SK-N-SH (cell line): ENCODE measurements around the gene RFX3. TPM values are rescaled to one million over a fixed set of nuclear protein-coding genes. Genes with fewer than 3 reads are reported as not detected.
A peak's percentile ranks its signal among the peaks of the same experiment; 100 is the strongest.

Experiments
- CTCF ChIA-PET: fragments of 300-600, 350-600 bp; formaldehyde crosslinking; extraction: SDS; loops from one replicate; lab custom pipeline; 2021; lab: Yijun Ruan, JAX
- POLR2A ChIA-PET: fragments of 350-600 bp; sonication (Branson Sonifier 250); formaldehyde crosslinking; extraction: SDS; loops from one replicate; lab custom pipeline; 2020; ENCODE audit warnings: antibody characterized with exemption, inconsistent platforms; lab: Yijun Ruan, JAX
- DNase-seq: peaks from one replicate; pipeline ENCODE4 v3.0.0; 2012
- H2AFZ ChIP-seq: fragments of 200-600 bp; sonication (generic); 2 replicates; pipeline ENCODE4 v1.8.1; 2016; ENCODE audit warnings: antibody characterized with exemption, mild to moderate bottlenecking, low read depth
- H3F3A ChIP-seq: fragments of 200-600 bp; sonication (generic); replicated peaks from 2 replicates; pipeline ENCODE3; 2016; ENCODE audit warnings: antibody characterized with exemption, mild to moderate bottlenecking; ENCODE audit not compliant: insufficient read depth
- H3K27ac ChIP-seq, 2 experiments: fragments of 200-500 bp in 1 of 2; fragments of 200-600 bp in 1 of 2; sonication (Bioruptor generic) in 1 of 2; sonication (generic), shearing (Covaris generic) in 1 of 2; 2 replicates each; pipeline versions ENCODE4 v1.5.1 to v1.6.1; 2014 to 2016; ENCODE audit warnings: low read depth in 2 of 2, inconsistent platforms in 1 of 2, low read length in 1 of 2, mild to moderate bottlenecking in 1 of 2, mixed read lengths in 1 of 2
- H3K27me3 ChIP-seq: fragments of 200-600 bp; sonication (generic), shearing (Covaris generic); 2 replicates; pipeline ENCODE4 v1.6.1; 2016; ENCODE audit warnings: mixed run types; ENCODE audit not compliant: insufficient read depth
- H3K36me3 ChIP-seq, 2 experiments: fragments of 200-500 bp in 1 of 2; fragments of 200-600 bp in 1 of 2; sonication (Bioruptor generic) in 1 of 2; sonication (generic) in 1 of 2; replicated peaks in 1 of 2; 2 replicates each; pipeline versions ENCODE3 to v1.5.1; 2014 to 2016; ENCODE audit warnings: low read length in 1 of 2, mild to moderate bottlenecking in 1 of 2; ENCODE audit not compliant: insufficient read depth in 2 of 2, control insufficient read depth in 1 of 2
- H3K4me1 ChIP-seq, 2 experiments: fragments of 200-500 bp in 1 of 2; fragments of 200-600 bp in 1 of 2; sonication (Bioruptor generic) in 1 of 2; sonication (generic), shearing (Covaris generic) in 1 of 2; 2 replicates each; pipeline versions ENCODE4 v1.5.1 to v1.6.1; 2014 to 2016; ENCODE audit warnings: low read depth in 1 of 2, low read length in 1 of 2, mixed run types in 1 of 2; ENCODE audit not compliant: insufficient read depth in 2 of 2, control insufficient read depth in 1 of 2
- H3K4me2 ChIP-seq: fragments of 200-600 bp; sonication (generic), shearing (Covaris generic); 2 replicates; pipeline ENCODE4 v1.6.1; 2017; ENCODE audit warnings: mixed run types
- H3K4me3 ChIP-seq, 2 experiments: fragments of 200-500 bp in 1 of 2; fragments of 200-600 bp in 1 of 2; sonication (Bioruptor generic) in 1 of 2; sonication (generic), shearing (Covaris generic) in 1 of 2; 2 replicates each; pipeline versions ENCODE4 v1.5.1 to v1.8.1; 2014 to 2016; ENCODE audit warnings: low read depth in 2 of 2, inconsistent platforms in 1 of 2, low read length in 1 of 2, mild to moderate bottlenecking in 1 of 2, mixed read lengths in 1 of 2, moderate library complexity in 1 of 2
- H3K79me2 ChIP-seq: fragments of 200-600 bp; sonication (generic); 2 replicates; pipeline ENCODE4 v1.8.1; 2017; ENCODE audit warnings: mild to moderate bottlenecking; ENCODE audit not compliant: insufficient read depth
- H3K9ac ChIP-seq: fragments of 200-600 bp; sonication (generic); 2 replicates; pipeline ENCODE4 v1.6.1; 2017; ENCODE audit warnings: mixed run types
- H3K9me2 ChIP-seq: fragments of 200-600 bp; sonication (generic); 2 replicates; pipeline ENCODE4 v1.6.1; 2017; ENCODE audit warnings: mixed run types
- H3K9me3 ChIP-seq: fragments of 200-600 bp; sonication (generic); 2 replicates; pipeline ENCODE4 v1.6.1; 2017; ENCODE audit warnings: mixed run types, mild to moderate bottlenecking, moderate library complexity
- H4K20me1 ChIP-seq: fragments of 200-600 bp; sonication (generic); 2 replicates; pipeline ENCODE4 v1.6.1; 2017; ENCODE audit warnings: mild to moderate bottlenecking, mixed run types; ENCODE audit not compliant: insufficient read depth
- CHD2 ChIP-seq: fragments of 150-350 bp; IDR thresholded peaks from 2 replicates; pipeline ENCODE4 v1.6.1; 2018; ENCODE audit warnings: low read length; ENCODE audit not compliant: partially characterized antibody
- FOSL2 ChIP-seq: IDR thresholded peaks from 2 replicates; pipeline ENCODE4 v1.4.0; 2012; ENCODE audit warnings: low read depth, mild to moderate bottlenecking, moderate library complexity, borderline replicate concordance
- FOXJ3 ChIP-seq: sonication (generic); formaldehyde crosslinking; IDR thresholded peaks from 2 replicates; pipeline ENCODE4 v1.5.1; 2020; ENCODE audit warnings: mild to moderate bottlenecking, missing genetic modification reagents
- FOXM1 ChIP-seq: IDR thresholded peaks from 2 replicates; pipeline ENCODE4 v1.4.0; 2012; ENCODE audit warnings: low read depth, mild to moderate bottlenecking
- GATA2 ChIP-seq: sonication (generic); formaldehyde crosslinking; IDR thresholded peaks from 2 replicates; pipeline ENCODE4 v1.5.0; 2020; ENCODE audit warnings: mild to moderate bottlenecking, missing genetic modification reagents
- JUND ChIP-seq: IDR thresholded peaks from 2 replicates; pipeline ENCODE4 v1.4.0; 2012
- MXI1 ChIP-seq: IDR thresholded peaks from 2 replicates; pipeline ENCODE4 v1.6.1; 2012; ENCODE audit warnings: mild to moderate bottlenecking, low read depth, low read length, improper control_type of control experiment
- NFIC ChIP-seq: IDR thresholded peaks from 2 replicates; pipeline ENCODE4 v1.4.0; 2012; ENCODE audit warnings: borderline replicate concordance
- NRF1 ChIP-seq: IDR thresholded peaks from 2 replicates; pipeline ENCODE4 v1.6.1; 2012; ENCODE audit warnings: low read depth, mild to moderate bottlenecking, low read length
- POLR2AphosphoS5 ChIP-seq: IDR thresholded peaks from 2 replicates; pipeline ENCODE4 v1.6.1; 2012; ENCODE audit warnings: low read depth, low read length
- SIN3A ChIP-seq: IDR thresholded peaks from 2 replicates; pipeline ENCODE4 v1.6.1; 2012; ENCODE audit warnings: low read depth, mild to moderate bottlenecking, low read length, moderate library complexity, borderline replicate concordance
- TCF12 ChIP-seq: IDR thresholded peaks from 2 replicates; pipeline ENCODE4 v1.4.0; 2012
- YY1 ChIP-seq: IDR thresholded peaks from 2 replicates; pipeline ENCODE4 v1.4.0; 2012; ENCODE audit warnings: low read depth, mild to moderate bottlenecking
- WGBS: methylation state at CpG from one replicate; pipeline ENCODE4 v1.1.6; 2017; ENCODE audit warnings: low lambda C conversion rate; 5-methylcytosine and 5-hydroxymethylcytosine counted together
- polyA plus RNA-seq, 3 experiments: library from polyadenylated mRNA; depleted of rRNA; stranded (reverse); fragments of >200 nt; gene quantifications; 2 replicates each; pipeline ENCODE4 v1.2.3, GENCODE V29; 2012
- TF ChIP-seq, protein P1 (sequence below): fragments of 150-350 bp; IDR thresholded peaks from 2 replicates; pipeline ENCODE4 v1.6.1; 2016; ENCODE audit warnings: mild to moderate bottlenecking, low read depth, low read length
- TF ChIP-seq, protein P2 (sequence below): IDR thresholded peaks from 2 replicates; pipeline ENCODE4 v1.4.0; 2012; ENCODE audit warnings: low read depth
- TF ChIP-seq, protein P3 (sequence below): IDR thresholded peaks from 2 replicates; pipeline ENCODE4 v1.4.0; 2012; ENCODE audit warnings: low read depth, borderline replicate concordance
- TF ChIP-seq, protein P4 (sequence below): fragments of 200-600 bp; sonication (generic); IDR thresholded peaks from 2 replicates; pipeline ENCODE4 v1.6.1; 2017; ENCODE audit warnings: antibody characterized with exemption, mild to moderate bottlenecking, moderate library complexity
- TF ChIP-seq, protein P5 (sequence below): IDR thresholded peaks from 2 replicates; pipeline ENCODE4; 2012

Gene RFX3
- polyA plus RNA-seq, 1 of the 3 experiments (the other 2 are of a cell fraction) = 1.7 TPM

DNA sequence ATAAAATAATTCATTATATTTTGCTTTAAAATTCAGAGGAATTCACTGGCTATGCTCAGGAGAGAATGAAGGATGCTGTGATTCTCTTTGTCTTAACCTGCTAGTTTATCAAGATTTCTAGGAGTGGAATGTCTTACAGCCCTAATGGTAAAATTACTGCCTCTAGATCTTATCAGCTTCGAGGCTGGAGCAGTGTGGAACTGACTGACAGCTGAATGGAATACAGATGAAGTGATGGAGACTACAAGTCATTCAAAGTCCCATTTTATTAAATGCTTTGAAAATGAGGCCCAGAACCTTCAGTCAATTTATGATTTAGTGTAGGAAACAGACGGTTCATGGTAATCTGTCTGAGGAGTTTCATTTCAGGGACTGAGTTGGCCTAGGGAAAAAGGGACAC, 202.1 kb downstream of the RFX3 start:
- CTCF ChIA-PET = no interaction called here

More for the DNA sequence above, 202.1 kb downstream of the RFX3 start:
- Histone ChIP-seq H3K27ac (peak overlapping the region in 1 of 2 experiments; percentile 28; a peak in 1 of 4 replicates), H3K4me1 (no peaks in the 10 kb centered on the region; a peak in 1 of 4 replicates), H3K4me2 (peak overlapping the region; percentile 4; the same call in 1 of the 2 replicates), H2AFZ (no peak overlapping the region), H3K79me2 (no peaks in the 10 kb centered on the region), H3K27me3 (no peaks in the 10 kb centered on the region), H3K9ac (no peak overlapping the region), H4K20me1 (no peaks in the 10 kb centered on the region), H3F3A (no peaks in the 10 kb centered on the region), H3K9me2 (no peaks in the 10 kb centered on the region), H3K4me3 (no peak overlapping the region), H3K36me3 (peaks cover 0 to 2% of the 10 kb centered on the region in 2 experiments), H3K9me3 (no peaks in the 10 kb centered on the region)
- peak; percentile 1 for DNase-seq
- 16% methylated on average over 2 of the region's 2 CpGs for WGBS
- no peak for TF ChIP-seq NRF1
- no peak for TF ChIP-seq FOXM1
- TF ChIP-seq NFIC = no peak
- TF ChIP-seq, protein P1, sequence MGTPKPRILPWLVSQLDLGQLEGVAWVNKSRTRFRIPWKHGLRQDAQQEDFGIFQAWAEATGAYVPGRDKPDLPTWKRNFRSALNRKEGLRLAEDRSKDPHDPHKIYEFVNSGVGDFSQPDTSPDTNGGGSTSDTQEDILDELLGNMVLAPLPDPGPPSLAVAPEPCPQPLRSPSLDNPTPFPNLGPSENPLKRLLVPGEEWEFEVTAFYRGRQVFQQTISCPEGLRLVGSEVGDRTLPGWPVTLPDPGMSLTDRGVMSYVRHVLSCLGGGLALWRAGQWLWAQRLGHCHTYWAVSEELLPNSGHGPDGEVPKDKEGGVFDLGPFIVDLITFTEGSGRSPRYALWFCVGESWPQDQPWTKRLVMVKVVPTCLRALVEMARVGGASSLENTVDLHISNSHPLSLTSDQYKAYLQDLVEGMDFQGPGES = no peak
- TF ChIP-seq YY1 = no peak
- TF ChIP-seq TCF12 = peak; percentile 22; the same call in 1 of the 2 replicates
- TF ChIP-seq POLR2AphosphoS5 = no peak
- no peak for TF ChIP-seq FOXJ3 (CRISPR knock-in tag)
- TF ChIP-seq GATA2 (CRISPR knock-in tag) = peak; percentile 37; the same call in 1 of the 2 replicates
- TF ChIP-seq, protein P2, sequence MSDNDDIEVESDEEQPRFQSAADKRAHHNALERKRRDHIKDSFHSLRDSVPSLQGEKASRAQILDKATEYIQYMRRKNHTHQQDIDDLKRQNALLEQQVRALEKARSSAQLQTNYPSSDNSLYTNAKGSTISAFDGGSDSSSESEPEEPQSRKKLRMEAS = no peak
- TF ChIP-seq FOSL2 = no peak
- peak; percentile 50; the same call in 1 of the 2 replicates for TF ChIP-seq SIN3A
- TF ChIP-seq, protein P3, sequence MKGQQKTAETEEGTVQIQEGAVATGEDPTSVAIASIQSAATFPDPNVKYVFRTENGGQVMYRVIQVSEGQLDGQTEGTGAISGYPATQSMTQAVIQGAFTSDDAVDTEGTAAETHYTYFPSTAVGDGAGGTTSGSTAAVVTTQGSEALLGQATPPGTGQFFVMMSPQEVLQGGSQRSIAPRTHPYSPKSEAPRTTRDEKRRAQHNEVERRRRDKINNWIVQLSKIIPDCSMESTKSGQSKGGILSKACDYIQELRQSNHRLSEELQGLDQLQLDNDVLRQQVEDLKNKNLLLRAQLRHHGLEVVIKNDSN = no peak
- peak; percentile 44 for TF ChIP-seq JUND
- no peak for TF ChIP-seq MXI1
- TF ChIP-seq, protein P4, sequence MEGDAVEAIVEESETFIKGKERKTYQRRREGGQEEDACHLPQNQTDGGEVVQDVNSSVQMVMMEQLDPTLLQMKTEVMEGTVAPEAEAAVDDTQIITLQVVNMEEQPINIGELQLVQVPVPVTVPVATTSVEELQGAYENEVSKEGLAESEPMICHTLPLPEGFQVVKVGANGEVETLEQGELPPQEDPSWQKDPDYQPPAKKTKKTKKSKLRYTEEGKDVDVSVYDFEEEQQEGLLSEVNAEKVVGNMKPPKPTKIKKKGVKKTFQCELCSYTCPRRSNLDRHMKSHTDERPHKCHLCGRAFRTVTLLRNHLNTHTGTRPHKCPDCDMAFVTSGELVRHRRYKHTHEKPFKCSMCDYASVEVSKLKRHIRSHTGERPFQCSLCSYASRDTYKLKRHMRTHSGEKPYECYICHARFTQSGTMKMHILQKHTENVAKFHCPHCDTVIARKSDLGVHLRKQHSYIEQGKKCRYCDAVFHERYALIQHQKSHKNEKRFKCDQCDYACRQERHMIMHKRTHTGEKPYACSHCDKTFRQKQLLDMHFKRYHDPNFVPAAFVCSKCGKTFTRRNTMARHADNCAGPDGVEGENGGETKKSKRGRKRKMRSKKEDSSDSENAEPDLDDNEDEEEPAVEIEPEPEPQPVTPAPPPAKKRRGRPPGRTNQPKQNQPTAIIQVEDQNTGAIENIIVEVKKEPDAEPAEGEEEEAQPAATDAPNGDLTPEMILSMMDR = no peak
- TF ChIP-seq, protein P5, sequence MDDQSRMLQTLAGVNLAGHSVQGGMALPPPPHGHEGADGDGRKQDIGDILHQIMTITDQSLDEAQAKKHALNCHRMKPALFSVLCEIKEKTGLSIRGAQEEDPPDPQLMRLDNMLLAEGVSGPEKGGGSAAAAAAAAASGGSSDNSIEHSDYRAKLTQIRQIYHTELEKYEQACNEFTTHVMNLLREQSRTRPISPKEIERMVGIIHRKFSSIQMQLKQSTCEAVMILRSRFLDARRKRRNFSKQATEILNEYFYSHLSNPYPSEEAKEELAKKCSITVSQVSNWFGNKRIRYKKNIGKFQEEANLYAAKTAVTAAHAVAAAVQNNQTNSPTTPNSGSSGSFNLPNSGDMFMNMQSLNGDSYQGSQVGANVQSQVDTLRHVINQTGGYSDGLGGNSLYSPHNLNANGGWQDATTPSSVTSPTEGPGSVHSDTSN = peak; percentile 88
- no peak for TF ChIP-seq CHD2
- POLR2A ChIA-PET = no interaction called here
